ENCODE measurements around the gene POU2AF1.
"Not testable (repeated sequence)": the region's sequence is repeated elsewhere in the genome, so short reads cannot be mapped to it uniquely, and the experiment has no call there.

POU2AF1 gene

DNA sequence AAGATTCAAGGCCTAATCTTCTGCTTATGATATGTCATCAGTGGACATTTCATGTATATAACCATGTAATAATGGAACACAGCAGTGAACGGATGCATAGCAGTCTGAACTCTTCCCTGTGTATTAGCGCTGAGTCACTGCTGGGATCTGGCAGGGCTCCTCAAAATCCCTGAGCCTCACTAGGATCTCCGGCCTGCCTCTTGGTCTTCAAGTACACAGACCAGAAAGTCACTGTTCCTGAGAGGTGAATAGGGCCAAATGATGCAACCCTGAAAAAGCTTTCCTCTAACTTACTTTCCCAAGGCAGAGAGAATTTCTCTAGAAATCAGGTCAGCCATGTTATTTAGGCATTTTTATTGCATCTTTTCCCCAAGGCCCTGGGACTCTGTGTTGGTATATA is 35.0 kb downstream of the POU2AF1 start:
- peak; percentile 78 for DNase-seq

DNA sequence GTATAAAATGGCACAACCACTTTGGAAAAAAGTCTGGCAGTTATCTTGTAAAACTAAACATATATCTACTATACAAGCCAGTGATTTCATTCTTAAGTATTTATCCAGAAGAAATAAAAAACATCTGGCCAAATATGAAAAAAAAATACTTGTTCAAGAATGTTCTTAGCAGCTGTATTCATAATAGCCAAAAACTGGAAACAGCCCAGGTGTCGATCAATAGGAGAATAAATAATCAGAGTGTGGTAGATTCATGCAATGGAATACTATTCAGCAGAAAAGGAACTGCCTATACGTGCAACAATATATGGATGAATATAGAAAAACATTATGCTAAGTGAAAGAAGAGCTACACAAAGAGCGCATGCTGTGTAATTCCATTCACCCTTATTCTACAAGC is 36.7 kb downstream of the POU2AF1 start:
- DNase-seq, result no peak

DNA sequence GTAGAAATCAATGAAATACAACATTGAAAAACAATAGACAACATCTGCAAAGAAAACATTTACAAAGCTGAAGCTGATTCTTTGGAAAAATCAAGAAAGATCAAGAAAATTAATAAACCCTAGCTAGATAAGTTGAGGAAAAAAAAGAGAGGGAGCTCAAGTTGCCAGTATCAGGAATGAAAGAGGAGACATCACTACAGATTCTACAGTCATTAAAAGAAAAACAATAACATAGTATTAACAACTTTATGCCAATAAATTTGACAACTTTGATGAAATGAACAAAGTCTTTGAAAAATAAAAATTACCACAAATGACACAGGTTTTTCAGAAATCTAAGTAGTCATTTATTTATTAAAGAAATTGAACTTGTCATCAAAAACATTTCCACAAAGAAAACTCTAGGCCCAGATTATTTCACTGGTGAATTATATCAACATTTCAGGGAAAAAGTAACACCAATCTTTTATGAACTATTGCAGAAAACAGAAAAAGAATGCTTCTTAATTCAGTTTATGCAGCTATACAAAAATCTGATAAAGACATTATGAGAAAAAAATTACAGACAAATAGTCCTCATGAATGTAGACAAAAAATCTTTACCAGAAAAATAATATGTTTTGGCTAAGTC is 39.2 kb downstream of the POU2AF1 start:
- no peak for DNase-seq

DNA sequence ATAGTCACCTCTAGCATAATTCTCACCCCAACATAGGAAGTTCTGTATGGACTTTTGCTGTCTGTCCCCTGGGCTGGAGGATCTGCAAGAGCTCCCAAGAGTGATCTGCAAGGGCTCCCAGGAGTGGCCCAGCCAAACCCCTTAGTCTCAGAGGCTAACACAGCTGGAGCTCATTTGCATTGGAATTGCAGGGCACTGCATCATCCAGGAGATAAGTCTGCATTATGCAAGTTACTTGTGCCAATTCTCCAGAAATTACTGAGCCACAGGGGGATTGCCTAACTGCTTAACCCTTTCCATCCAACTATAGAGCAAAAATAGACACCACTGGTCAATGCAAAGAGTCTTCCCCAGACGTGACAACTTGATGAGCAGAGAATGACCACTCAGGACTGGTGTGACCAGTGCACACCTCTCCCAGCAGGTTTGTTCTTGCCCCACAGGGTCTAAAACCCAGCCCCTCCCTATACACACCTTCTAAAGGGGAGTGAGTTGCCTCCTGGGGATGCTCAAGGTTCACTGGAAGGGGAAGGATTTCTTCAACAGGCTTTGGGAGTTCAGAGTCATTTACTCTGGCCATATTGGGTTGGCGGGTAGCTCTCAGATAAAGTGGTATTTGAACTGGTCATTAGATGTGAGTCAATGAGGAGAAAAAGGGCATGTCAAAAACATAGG is 42.4 kb downstream of the POU2AF1 start:
- DNase-seq, result peak; percentile 67

DNA sequence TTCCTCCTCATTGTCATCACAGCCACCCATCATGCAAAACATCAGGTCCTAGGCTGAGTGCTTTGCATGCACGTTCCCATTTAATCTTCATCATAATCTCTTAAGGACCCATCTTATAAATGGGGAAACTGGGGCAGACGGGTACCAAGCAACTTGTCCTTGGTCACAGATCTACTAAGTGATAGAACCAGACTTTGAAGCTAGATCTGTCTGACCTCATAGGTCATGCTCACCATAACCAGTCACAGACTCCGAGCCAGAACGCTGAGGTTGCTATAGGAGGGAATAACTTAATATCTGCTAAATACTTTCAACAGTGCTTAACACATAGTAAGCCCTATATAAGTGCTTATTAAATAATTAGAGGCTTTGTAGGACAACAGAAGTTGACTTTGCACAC is 43.0 kb downstream of the POU2AF1 start:
- no peak for DNase-seq

DNA sequence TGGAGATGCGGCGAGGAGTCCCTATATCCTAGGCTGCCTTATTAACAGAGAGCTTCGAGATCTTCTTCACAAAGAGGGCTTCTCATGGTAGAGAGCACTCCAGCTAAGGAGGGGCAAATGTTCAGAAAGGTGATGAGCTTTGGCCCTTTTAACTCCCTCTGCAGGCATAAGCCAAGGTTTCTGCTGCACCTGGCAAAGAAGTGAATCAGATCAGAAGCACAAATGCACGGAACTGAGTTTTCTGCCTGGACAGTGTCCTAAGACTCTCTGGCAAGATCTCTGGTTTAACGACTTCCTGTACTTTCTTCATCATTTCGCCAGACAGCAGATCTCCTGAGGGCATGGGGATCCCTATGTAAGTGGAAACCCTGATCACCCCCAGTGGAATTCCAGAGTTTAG is 43.5 kb downstream of the POU2AF1 start:
- DNase-seq, result no peak

DNA sequence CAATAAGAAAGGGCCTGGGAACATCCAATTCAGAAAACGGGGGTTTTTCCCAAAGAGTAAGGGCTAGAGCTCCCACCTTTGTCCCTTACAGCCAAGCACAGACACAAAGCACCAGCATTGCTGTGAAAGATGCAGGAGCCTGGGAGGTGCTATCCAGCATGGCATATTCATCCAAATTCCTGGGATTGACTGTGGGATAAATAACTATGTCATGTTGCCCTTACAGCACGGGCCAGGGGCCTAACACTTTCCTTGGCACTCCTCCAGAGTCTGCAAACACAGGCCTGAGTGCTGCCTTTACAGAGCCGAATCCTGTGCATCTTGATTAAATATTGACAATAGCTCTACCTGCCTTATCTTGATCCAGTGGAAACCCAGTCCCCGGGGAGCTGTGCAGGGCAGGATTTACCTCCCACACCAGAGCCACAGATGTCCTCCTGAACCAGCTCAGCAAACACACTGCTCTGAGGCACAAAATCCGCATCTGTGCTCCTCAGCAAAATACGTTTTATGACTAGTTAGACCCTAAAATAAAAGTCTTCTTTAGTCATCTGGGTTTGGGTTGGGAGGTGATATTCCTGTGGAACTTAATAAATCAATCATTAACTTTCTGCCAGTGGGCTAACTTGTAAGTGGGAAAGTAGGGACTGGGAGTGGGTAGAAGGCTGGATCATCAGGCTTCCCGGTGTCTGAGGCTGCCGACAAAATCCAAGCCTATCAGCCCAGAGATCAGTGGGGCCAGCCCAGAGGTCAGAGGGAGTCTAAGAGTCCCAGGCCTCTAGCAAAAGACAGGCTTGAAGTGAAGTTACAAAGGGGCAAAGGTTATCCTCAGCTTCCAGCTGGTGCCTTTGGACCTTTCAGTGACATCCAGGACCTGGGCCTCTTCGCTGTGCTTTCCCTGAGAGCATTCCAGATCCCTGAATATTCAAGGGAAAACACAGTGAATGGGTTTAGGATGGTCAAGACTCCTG is 44.3 kb downstream of the POU2AF1 start:
- no peak for DNase-seq

DNA sequence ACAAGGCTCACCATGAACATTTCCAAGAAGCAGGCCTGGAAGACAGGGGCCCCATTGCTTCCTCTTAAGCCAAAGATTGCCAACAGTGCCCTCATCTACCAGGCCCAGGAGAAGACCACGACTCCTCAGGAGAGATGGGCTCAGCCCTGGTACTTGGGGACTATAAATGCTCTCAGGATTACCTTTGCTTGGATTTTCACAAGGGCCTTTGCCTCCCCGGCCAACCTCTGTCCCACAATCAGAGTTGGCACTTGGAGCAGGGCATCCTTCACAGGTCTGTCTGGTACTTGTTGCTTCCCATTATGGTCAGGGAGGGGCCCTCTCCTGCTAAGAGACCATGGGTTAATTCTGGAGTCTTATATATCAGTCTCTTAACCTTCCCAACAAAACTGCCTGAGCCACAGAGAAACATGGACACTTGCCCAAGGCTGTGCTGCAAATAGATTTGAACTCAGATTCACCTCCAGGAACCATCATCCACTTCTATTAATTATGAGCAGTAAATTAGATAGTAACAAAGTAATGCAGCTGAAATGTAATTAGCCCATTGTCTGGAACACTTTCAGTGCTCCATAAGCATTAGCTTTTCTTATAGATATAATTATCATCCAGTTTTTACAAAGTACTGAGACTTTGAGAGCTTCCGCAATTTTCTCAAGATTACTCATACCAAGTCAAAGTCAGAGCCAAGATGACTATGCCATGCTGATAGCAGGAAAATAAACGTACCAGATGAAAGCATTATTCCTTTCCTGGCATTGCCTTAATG is 47.2 kb downstream of the POU2AF1 start:
- DNase-seq, result no peak

DNA sequence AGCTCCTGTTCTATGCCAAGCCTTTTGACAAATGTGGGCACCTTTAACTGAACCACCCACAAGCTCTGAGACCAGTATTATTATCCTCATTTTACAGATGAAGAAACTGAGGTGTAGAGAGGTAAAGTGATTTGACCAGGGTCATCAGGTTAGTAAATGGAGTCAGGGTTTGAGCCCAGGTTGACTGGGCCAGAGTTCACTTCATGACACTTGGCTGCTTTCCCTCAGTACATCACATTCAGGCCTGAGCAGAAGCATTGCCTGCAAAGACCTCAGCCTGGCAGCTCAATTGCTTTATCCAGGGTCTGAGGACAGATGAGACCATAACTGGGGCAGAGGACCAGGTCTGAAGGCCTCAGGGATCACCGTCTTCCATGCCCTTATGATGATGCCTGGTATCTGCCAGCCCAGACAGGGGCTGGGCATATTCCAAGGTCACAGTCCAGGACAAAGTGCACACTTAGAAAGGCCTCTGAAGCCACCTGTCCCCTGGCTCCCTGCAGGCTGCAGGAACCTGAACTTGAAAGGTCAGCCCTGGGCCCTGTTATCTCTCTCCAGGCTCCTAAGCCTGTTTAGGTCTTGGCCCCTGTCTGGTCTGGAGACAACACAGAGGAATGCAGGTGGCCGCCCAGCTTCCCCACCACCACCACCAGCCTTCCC is 48.7 kb downstream of the POU2AF1 start:
- DNase-seq, result no peak

DNA sequence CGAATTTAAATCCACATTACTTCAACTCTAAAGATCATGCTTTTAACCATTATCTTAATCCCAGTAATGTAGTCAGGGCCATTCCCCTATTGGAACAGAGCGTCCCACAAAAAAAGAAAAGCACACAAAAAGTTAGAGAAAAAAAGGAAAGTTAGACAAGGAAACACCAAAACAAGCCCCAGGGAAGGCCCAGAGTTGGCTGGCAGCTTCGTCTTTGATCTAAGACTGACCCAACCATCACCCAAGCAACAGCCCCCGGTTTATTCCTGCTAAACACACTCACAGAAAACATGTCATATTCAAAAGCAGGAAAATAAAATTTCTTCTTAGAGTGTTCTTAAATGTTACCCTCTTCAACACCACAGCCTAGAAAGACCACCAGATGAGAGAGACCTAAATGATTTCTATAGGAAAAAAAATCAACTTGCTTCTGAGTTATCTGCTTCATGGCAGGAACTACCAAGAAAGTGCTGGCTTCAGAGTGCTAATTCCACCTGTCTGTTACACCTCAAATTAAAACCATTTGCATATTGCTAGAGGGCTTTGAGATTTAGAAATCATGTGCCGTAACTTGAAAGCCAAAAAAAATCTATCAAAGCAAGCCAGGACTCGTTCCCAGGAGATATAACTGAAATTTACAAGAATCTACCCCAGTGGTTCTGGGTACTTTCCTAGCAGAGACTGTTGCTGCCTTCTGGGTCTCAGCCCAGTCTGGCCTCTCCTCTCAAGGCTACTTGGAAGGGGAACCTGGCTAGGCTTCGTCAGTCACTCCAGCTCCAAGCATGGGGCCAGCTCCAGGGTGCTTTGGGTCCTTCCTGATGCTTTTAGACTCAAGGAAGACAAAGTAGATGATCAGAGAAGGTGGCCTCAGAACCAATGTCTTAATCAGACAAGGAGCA is 49.5 kb downstream of the POU2AF1 start:
- DNase-seq, result no peak

DNA sequence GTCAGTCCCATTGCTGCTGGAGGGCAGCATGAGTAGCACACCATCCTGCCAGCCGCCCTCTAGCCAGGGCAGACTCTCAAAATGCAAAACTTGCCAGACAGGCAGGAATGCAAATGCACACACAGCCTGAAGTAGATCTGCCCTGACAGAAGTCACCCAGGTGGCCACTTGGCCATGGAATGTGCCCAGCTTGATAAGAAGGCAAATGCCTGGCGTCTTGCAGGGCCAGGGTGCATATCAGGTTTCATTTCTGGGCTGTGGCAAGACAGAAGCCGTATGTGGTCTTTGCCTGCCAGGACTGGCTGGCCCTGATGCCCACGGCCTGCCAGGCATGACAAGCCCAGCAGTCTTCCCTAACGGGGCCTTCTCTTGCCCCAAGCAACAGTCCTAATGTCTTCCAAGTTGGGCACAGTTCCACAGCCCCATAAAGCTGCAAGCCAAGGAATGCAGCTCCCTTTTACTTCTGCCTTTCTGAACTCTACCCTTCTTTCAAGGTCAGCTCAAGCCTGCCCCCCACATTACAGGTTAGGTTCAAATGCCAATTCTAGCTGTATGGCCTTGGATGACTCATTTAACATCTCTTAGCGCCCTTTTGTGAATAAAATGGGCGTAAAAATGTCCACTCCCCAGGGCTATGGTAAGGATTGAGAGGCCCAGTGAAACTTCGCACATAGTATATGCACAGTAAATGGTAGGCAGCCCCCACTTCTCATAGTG is 51.0 kb downstream of the POU2AF1 start:
- no peak for DNase-seq

DNA sequence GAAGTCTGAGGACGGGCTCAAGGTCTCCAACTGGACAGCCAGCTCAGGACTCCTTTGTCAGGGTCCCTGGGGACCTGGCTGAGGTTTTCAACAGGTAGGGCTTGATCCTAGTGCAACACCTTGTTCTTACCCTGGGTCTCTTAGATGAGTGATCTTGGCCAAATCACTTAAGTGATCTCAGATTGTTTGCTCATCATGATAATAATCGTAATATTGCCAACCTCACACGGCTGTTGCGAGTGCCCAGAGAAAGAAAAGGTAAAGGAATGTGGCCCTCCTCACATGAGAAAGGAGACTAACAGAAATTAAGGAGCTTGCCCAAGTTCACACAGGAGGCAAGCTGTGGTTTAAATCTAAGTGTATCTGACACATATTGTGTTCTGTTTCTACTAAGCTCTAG is 52.3 kb downstream of the POU2AF1 start:
- no peak for DNase-seq

DNA sequence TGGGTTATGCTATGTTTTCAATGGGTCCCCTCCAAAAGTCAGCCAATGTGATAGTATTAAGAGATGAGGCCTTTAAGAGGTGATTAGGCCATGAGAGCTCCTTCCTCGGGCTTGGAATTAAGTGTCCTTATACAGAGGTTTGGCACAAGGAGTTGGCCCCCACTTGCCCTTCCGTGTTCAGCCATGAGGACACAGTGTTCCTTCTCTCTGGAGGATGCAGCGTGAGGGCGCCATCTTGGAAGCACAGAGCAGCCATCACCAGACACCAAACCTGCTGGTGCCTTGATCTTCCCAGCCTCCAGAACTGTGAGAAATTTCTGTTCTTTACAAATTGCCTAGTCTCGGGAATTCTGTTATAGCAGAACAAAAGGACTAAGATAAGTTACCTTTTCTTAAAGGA is 53.8 kb downstream of the POU2AF1 start:
- DNase-seq, result no peak

DNA sequence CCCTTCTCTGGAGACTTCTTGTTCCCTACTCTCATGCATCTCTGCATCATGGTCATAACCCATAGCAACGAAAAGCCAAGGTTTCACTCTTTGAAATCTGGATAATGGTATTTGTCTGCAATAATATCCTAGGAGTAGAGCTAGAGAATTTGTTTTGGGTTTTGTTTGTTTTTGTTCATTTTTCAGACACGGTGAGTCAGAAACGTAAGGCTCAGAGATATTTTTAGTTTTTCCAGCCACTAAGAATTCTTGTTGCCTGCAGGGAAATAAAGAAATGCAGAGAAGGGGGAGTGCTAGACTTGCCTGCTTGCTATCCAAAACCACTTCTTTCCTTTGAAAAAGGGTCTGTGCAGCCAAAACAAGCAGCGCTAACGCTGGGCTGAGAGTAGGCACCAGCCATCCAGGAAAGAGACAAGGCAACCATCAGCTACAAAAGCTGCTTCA is 54.8 kb downstream of the POU2AF1 start:
- no peak for DNase-seq

DNA sequence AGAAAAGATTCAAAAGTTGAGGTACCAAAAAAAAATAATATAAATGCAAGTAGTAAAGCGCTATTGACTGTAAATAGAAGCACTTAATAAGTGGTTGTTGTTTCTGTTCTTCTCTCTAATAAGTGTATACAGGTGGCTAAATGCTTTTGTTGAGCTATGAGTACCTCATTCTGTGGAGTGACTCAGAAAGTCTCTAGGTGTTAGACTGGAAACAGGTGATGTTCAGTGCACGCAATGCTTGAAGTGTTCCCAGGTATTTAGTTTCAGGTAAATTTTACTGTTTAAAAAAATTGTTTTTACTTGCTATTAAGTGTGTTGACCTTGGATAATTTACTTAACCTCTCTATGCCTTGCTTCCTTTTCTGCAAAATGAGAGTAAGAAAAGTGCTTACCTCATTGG is 56.5 kb downstream of the POU2AF1 start:
- DNase-seq, result no peak

DNA sequence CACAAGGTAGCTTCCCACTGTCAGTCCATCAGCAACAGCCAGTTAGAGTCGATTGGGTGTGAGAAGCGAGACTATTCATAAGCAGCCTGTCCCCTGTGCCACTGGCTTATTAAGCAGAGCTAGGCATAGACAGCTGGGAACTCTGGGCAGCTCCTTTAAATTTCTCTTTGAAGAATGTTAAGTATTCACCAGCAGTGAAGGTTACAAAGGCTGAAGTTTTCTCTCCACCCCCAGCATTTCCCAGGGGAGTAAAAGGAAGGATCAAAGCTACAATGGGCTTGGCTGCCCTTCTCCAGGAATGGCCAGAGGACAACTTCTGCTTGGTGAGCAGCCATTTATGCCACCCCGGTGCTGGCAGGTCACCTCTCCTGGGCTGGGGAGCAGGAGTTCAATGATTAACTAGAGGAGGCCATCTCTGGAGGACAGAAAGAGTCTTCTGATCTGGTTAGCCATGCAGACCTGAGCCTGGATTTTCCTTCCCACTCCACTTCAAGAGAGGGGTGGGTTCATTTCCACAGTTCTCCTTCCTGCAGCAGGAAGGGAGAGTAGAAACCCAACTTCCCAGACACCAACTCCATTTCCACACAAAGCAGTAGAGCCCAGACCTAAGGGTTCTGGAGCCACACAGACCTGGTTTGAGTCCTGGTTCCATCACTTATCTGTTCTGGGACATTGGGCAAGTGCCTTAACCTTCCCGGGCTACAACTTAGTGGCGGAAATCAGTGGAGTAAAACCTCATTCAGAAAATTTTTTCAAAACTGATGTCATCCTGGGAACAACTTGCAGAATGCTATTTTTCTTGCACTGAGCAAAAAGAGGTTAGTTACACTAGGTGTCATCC is 58.1 kb downstream of the POU2AF1 start:
- DNase-seq, result no peak

DNA sequence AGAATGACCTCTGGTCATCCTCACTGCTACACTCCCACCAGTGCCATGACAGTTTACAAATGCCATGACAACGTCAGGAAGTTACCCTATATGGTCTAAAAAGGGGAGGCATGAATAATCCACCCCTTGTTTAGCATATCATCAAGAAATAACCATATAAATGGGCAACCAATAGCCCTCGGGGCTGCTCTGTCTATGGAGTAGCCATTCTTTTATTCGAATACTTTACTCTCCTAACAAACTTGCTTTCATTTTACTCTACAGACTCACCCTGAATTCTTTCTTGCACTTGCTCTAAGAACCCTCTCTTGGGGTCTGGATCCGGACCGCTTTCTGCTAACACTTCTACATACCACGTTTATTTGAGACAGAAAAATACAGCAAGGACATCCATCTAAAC is 58.9 kb downstream of the POU2AF1 start:
- not testable (repeated sequence) for DNase-seq

DNA sequence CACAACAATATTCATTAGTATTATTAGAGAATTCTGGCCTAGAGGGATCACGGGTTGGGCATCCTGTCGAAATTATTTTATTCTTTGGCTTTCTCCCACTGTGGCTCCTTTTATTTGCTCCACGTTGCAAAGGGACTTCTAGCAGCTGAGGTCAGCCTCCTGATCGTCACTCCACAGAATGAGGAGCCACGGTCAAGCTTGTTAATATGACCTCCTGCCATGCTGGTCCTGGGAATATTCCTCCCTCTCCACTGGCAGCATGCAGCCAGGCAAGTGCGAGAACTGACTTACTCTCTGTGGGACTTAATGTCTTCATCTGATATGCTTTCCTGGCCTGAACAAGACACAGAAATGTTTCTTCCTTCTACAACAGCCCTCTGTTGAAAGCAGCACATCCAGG is 59.8 kb downstream of the POU2AF1 start:
- no peak for DNase-seq

DNA sequence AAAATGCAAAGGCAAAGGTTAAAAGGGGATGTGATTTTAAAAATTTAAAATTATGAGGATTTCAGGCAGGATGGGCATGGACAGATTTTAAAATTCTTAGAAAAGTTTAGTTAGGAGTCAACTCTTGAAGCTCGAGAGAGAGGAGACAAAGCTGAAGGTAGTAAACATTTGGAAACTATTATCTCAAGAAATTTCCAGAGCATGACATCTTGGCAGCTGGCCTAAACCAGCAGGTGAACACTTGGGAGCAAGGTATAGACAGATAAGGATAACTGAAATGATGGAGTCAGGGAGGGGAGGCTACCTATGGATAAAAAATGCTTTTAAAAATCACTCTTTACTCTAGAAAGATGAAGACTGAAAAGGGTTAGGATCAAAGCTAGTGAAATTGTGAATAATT is 67.0 kb downstream of the POU2AF1 start:
- DNase-seq, result no peak
